Hematopoietic multipotent progenitor cell treated with erythropoietin and hydrocortisone succinate and interleukin-3 and kit ligand, for 15 days (in vitro differentiated cells): Measurements from ENCODE around the gene PCSK4.
"Not testable (repeated sequence)": the region's sequence is repeated elsewhere in the genome, so short reads cannot be mapped to it uniquely, and the experiment has no call there.

Experiments
- DNase-seq: peaks from one replicate; pipeline ENCODE4 v3.0.0-alpha.2; 2015; ENCODE audit warnings: low spot score

The PCSK4 gene

DNA sequence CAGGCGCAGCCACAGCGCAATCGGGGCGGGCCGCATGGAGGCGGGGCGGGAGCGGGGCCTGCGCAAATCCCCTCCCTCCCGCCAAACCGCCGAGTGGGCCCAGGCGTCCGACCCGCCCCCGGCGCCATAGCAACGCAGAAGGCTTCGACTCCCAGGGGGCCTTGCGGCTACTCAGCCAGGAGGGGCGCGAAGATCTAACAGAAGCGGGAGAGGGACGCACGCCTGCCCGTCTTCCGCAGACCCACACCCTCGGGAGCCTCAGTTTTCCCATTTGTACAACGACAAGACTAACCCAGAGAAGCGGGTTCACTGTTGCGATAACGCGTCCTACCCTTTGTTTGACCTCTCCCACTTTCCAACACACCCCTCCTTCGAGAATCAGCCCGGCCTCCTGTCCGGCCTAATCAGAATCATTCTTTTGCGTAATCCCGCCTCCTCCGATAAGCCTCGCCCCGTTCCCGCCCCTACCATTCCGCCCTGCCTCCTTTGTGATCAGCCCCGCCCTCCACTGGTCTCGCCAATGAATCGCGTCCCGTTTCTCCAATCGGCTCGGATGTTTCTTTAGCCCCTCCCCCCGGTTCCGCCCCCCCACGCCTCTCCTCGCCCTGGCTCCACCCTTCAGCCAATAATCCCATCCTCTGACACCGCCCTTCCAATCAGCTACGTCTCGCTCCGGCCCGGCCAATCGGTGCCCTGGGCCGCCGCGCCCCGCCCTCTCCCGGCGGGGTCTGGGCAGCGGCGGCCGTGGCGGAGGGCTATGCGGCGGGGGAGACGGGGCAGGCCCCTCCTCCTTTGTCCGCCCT is at the start of gene PCSK4:
Gene PCSK4 (minus strand): TSS at position 40 of the 803 bp plus-strand sequence. CDS start 4 bp downstream, at position 36.
- DNase-seq: peak; percentile 96

DNA sequence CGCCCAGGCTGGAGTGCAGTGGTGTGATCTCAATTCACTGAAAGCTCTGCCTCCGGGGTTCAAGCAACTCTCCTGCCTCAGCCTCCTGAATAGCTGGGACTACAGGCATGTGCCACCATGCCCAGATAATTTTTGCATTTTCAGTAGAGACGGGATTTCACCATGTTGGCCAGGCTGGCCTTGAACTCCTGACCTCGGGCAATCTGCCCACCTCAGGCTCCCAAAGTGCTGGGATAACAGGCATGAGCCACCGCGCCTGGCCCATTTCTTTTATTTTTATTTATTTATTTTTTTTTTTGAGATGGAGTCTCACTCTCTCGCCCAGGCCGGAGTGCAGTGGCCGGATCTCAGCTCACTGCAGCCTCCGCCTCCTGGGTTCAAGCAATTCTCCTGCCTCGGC is 49.6 kb upstream of the PCSK4 start:
- not testable (repeated sequence) for DNase-seq

DNA sequence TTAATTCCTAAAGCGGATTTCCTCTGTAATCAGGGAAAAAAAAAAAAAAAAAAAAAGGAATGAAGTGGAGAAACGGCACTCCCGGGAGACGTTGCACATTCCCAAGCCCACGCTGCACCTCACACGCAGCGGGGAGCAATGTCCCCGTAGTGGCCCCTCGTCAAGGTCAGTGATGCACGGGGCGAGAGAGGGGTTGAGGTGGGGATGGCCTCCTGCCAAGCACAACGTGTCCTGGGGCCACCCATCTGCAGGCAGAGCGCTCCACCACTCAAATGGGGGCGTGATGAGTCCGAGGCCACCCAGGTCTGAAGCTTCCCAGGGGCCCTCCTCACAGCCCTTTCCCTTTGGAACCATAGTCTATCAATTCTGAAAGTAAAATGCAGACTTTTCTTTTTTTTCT is 48.8 kb upstream of the PCSK4 start:
- no peak for DNase-seq

DNA sequence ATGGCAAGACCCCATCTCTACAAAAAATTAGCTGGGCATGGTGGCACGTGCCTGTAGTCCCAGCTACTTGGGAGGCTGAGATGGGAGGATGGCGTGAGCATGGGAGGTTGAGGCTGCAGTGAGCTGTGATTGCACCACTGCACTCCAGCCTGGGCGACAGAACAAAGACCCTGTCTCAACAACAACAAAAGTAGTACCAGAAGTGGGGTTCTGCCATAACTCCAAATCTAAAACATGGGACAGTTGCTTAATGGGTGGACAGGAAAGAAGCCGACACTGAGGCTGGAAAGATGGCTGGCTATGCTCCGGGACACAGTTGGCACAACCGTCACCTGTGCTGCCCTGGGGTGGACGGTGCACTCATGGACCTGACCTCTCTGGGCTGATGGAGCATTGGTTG is 45.5 kb upstream of the PCSK4 start:
- DNase-seq: not testable (repeated sequence)

DNA sequence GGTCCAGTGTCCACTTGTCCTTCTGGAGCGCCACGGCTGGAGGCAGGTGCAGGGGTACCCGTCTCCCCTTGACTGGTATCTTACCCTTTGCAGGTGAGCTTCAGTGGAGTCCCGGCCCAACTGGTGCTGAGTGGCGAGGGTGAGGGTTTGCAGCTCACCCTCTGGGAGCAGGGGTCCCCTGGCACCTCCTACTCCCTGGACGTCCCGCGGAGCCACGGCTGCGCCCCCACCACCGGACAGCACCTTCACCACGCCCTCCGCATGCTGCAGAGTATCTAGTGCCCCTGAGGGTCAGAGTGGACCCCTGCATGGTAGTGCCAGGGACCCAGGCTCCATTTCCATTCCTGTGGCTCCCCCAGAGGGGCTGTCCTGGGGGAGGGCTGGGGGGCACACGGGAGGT is 44.8 kb upstream of the PCSK4 start:
- no peak for DNase-seq

DNA sequence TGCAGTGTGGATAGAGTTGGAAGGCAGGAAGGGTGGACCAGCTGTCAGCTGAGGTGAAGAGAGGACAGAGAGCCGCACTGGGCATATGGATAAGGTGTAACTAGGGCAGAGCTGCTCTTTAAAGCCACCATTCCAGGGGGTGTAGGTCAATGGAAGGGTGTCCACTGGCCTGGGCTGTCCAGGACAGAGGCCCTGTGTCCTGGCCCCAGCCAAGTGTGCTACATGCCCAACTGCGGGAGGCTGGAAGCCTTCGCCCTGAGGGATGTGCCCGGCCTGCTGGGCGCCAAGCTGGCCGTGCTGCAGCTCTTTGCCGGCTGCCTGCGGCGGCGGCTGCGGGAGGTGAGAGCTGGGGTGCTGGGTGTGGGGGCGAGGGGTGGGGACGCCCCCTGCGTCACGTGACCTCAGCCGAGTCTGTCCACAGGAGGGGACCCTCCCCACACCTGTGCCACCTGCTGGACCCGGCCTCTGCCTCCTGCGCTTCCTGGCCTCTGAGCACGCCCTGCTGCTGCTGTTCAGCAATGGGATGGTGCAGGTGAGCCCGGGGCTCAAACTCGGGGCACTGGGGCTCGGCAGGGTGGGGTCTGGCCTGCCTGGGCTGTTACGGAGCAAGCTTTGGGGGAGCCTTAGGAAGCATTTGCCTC is 43.5 kb upstream of the PCSK4 start:
- DNase-seq: no peak

DNA sequence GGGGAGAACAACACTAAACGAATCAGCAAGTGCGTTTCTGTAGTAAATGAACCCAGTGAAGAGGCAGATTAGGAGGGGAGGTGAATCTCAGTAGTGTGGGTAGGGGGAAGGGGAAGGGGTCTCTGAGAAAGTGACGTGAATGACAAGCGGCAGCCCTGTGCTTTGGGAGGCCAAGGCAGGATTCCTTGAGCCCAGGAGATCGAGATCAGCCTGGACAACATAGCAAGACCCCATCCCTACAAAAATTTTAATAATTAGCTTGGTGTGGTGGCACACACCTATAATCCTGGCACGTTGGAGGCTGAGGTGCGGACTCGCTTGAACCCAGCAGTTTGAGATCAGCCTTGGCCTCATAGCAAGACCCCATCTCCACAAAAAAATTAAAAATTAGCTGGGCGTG is 41.9 kb upstream of the PCSK4 start:
- DNase-seq: no peak

DNA sequence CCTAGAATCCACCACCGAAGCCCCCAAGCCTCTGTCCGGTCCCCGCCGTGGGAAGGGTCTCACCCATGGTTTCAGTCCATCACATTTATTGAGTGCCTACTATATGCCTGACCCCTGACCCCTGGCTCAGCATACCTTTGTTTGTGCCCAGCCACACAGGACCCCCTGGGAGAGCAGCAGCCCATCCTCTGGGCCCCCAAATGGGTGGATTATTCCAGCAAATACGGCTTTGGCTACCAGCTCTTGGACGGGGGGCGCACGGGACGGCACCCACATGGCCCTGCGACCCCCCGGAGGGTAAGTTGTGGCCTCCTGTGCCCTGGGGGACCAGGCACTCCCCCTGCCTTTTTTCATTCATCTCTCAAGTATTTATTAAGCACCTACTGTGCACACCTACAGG is 41.4 kb upstream of the PCSK4 start:
- DNase-seq: no peak

DNA sequence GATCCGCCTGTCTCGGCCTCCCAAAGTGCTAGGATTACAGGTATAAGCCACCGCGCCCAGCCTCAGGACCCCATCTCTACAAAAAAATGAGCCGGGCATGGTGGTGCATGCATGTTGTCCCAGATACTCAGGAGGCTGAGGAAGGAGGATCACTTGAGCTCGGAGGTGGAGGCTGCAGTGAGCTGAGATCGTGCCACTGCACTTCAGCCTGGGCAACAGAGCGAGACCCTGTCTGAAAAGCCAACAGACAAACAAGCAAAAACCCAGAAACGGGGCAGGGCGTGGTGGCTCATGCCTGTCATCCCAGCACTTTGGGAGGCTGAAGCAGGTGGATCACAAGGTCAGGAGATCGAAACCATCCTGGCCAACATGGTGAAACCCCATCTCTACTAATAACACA is 40.7 kb upstream of the PCSK4 start:
- DNase-seq: not testable (repeated sequence)

DNA sequence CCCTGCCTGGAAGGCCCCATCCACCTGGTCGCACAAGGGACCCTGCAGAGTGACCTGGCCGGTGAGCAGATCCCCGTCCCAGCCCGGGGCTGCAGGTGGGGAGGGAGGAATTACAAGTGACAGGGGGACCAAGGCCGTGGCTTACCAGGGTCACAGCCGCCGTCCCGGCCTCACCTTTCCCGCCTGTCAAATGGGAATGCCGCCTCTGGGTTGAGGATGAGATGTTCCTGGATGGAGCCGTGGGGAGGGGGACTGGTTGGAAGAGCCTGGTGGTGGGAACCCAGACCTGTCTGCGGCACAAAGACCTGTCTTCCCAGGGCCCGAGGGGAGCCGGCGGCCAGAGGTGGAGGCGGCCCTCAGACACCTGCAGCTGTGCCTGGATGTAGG is 39.3 kb upstream of the PCSK4 start:
- DNase-seq: no peak

DNA sequence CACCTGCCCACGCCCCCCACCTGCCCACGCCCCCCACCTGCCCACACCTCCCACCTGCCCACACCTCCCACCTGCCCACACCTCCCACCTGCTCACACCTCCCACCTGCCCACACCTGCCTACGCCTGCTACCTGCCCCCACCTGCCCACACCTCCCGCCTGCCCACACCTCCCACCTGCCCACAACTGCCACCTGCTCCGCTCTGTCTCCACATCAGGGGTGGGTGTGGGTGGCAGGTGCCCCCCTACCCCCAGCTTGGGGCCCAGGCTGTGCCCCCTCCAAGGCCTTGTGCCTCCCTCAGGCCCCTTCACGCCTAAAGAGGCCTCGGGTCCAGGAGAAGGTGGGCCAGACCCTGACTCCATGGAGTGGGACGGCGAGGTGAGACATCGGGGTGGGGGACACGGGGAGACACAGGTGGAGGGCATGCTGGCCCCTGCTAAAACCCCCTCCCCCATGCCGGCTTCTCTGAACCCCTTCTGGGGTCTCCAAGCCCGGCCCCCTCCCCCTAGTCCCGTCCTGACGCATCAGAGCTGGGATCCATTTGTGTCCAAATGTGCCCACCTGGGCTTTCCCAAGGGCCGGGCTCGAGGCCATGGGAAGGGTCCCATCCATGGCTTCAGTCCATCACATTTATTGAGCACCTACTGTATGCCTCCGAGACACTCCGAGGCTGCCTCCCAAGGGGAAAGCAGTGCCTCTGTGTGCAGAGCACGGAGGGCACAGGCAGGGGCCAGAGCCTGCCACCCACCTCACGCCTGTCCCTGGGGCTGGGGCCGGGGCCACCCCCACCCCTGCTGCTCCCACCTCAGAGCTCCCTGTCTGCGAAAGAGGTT is 38.7 kb upstream of the PCSK4 start:
- DNase-seq: no peak

DNA sequence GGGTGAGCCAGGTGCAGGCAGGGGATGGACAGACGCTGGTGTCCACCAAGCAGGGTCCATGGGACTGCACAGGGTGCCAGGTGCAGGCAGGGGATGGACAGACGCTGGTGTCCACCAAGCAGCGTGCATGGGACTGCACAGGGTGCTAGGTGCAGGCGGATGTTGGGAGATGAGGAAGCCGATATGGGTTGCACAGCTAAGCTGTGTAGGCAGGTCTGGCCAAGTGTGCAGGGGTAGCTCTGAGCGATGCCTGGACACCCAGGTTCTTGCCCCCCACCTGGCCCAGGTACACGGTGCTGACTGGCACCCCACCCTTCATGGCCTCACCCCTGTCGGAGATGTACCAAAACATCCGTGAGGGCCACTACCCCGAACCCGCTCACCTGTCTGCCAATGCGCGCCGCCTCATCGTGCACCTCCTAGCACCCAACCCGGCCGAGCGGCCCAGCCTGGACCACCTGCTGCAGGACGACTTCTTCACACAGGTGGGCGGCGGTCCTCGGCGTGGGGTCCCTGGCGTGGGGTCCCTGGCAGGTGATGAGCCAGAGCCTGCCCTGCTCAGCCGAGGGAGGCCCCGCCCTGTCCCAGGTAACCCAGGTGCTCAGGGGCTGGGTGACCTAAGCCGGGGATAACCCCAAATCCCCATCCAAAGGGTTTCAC is 37.6 kb upstream of the PCSK4 start:
- DNase-seq: no peak

DNA sequence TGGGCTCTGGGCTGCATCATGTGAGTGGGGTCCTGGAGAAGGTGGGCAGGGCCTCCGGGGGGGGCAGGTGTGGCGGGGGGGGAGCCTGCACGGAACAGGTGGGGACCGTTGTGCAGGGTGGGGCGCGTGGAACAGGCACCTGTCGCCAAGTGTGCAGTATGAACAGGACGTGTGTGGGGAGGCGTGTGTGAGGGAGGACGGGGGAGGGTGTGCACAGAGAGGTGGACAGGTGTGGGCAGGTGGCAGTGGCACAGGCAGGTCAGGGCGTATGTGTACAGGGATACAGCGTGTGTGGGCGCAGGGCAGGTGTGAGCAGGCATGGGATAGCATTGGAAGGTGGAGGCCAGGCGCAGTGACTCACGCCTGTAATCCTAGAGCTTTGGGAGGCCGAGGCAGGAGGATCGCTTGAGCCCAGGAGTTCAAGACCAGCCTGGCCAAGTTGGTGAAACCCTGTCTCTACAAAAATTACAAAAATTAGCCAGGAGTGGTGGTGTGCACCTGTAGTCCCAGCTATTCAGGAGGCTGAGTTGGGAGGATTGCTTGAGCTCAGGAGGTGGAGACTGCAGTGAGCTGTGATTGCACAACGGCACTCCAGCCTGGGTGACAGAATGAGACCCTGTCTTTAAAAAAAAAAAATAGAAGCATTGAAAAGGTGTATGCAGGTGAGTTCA is 37.0 kb upstream of the PCSK4 start:
- no peak for DNase-seq

DNA sequence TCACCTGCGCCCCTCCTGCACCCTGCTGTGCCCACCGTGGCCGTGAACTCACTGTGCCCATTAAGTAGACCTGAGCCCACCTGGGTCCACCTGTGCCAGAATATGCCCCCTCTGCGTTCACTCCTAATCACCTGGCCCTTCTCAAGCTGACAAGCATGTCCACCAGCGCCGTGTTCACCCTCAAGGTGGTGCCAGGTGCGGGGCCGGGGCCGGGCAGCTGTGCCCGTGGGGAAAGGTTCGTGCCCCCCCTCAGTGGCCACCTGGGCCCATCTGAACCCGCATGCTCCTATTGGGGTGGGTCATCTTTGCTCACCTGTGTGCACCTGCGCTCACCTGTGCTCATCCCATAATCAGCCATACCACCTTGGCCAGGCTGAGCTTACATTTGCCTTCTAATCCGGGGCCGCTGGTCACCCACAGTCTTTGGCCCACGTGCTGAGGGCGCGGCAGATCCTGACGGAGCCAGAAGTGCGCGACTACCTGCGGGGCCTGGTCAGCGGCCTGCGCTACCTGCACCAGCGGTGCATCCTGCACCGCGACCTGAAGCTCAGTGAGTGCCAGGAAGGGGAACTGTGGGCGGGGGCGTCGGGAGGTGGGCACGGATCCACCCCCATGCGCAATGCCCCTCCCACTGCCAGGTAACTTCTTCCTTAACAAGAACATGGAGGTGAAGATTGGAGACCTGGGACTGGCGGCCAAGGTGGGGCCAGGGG is 36.1 kb upstream of the PCSK4 start:
- no peak for DNase-seq

DNA sequence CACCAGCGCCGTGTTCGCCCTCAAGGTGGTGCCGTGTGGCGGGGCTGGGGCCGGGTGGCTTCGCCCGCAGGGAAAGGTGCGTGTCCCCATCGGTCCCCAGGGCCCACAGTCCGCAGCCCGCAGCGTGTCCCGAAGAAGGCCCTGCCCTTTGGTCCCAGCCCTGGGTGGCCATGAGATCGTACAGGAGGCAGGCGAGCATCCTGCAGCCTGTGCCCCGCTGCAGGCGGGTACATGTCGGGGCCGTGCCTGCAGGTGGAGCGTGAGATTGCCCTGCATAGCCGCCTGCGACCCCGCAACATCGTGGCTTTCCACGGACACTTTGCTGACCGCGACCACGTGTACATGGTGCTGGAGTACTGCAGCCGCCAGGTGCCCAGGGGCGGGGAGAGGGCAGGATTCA is 35.2 kb upstream of the PCSK4 start:
- no peak for DNase-seq

DNA sequence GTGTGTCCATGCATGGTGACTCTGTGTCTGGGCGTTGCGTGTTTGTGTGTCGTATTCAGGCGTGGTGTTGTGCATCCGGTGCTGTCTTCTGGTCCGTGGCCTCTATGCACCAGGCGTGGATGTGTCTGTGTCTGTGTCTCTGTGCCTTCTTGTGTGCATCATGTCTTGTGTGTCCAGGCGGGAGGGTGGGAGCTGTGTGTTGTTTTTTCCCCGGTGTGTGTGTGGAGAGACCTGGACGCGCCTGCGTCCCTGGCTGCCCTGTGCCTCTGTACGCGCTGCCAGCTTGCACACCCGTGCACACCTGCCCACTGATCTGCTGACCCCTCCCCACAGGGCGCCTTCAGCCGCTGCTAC is 34.8 kb upstream of the PCSK4 start:
- no peak for DNase-seq

DNA sequence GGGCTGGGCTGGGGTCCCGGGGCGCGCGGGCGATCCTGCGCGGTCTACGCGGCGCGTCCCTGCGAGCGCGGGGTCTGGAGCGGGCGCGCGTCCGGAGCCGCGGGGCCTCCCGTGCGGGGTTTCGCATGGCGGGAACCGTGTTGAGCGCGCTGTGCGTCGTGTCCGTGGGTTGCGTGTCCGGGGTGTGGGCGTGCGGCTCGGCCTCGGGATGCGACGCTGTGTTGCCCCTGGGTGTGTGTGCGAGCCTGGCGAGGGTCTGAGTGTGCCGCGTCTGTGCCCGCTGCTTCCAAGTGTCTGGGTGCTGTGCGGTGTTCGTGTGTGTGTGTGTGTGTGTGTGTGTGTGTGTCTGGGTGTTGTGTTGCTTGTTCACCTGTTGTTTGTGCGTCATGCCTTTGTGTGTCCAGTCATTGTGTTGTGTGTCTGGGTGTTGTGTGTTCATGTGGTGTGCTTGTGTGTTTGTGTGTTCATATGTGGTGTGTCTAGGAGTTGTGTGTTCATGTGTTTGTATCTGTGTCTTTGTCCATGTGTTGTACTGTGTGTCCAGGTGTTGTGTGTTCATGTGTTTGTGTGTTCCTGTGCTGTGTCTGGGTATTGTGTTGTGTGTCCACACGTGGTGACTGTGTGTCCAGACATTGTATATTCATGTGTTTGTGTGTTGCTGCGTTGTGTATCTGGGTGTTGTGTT is 34.3 kb upstream of the PCSK4 start:
- no peak for DNase-seq

DNA sequence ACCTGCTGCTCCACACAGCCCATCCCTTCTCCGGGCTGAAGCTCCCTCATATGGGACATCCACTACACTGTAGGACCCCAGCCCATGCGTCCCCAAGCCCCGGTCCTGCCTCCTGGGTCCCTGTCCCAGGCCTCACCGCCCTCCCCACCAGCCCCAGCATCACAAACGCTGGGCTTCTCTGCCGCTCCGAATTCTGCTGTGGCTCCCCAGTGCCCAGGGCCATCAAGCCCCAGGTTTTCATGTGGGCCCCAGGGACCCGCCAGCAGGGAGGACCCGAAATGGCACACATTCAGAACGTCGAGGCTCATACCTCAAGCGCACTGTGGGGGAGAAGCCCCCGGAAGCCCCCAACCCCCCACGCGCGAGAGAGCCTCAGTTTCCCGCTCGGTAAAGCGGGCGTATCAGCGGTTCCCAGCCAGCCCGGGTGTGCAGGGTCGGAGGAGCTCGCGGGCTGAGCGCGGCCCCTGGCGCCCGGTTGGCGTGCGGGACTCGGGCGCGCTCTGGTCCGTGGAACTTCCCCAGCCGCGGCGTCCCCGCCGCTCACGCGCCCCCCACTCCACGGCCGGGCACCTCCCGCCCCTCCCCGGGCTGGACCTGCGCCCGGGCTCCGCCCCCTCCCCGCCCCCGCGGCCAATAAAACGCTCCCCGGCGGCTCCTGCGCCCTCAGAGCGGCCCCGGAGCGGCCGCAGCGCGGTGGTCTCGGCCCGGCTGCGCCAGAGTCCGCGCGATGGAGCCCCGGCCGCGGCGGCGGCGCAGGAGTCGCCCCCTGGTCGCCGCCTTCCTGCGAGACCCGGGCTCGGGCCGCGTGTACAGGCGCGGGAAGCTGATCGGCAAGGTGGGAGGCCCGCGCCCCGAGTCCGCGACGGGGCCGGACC is 33.5 kb upstream of the PCSK4 start, which contains the start of gene PLK5:
Gene PLK5 (plus strand): TSS at position 666 of the 875 bp plus-strand sequence. CDS start 2,920 bp downstream, outside the sequence.
- DNase-seq: no peak

DNA sequence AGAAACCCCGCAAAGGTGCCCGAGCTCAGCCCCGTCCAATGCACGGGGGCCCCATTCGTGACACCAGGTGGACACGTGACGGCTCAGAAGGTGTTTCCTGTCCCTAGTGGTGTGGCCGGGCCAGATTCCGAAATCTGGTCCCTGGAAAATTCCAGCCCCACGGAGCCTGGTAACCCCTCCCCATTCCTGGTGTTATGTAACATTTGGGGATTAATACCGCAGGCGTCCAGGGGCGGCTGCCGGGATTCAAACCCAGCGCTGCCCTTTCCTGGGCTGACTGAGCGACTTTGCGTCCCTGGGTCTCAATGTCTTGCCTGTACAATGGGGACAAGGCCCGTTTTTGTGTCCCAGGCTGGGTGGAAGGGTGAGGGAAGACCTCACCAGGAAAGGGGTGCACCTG is 32.7 kb upstream of the PCSK4 start:
- DNase-seq: no peak
